Midbrain (tissue), 1 donor: Measurements from ENCODE around the gene PPME1.
"Not testable (repeated sequence)": the region's sequence is repeated elsewhere in the genome, so short reads cannot be mapped to it uniquely, and the experiment has no call there.

ENCODE experiments used
- DNase-seq: peaks from one replicate; lab custom pipeline; 2025; lab: John Stamatoyannopoulos, UW

Gene PPME1

GRCh38 chr11:74170694-74171629 is at the start of gene PPME1, which contains the start of gene C2CD3:
PPME1 (plus strand) TSS chr11:74171289; CDS start chr11:74171422, 133 bp downstream.
C2CD3 (minus strand) TSS chr11:74171002; CDS start chr11:74170792, 210 bp downstream.
- peak; percentile 99 for DNase-seq

DNA sequence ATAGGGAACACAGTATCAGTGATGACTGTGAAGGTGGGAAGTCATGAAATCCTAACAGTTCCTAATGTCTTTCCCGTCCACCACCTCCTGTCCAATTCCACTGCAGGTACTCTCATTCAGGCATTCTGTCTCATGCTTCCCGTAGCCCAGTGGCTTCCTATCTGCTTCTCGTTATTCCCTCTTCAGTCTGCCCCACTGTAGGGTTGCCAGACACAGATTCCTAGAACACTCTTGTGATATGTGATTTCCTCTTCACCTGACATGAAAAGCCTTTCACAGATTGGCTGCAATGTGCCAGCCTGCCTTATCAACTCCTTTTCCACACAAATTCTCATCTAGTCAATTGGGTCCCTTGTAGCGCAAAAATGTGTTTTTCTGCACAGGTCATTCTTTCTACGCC is 49.3 kb upstream of the PPME1 start:
- DNase-seq = no peak

DNA sequence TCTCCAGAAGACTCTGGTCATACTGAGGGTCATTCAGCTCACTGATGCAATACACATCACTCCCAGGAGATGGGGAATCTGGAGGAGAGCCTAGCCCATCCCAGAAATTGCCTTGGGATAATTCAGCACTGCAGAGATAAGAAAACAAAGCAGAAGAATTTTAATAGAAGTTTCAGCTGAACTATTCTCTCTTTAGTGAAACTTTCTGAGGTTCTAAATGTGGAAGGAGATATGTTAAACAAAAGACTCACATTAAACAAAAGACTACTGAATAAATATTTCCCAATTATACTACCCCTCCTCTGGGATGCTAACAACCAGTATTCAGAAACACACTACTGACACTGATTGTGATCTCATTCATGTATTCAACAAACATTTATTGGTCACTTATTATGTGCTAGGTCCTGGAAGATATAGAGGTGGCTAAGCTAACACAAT is 48.1 kb upstream of the PPME1 start:
- no peak for DNase-seq

DNA sequence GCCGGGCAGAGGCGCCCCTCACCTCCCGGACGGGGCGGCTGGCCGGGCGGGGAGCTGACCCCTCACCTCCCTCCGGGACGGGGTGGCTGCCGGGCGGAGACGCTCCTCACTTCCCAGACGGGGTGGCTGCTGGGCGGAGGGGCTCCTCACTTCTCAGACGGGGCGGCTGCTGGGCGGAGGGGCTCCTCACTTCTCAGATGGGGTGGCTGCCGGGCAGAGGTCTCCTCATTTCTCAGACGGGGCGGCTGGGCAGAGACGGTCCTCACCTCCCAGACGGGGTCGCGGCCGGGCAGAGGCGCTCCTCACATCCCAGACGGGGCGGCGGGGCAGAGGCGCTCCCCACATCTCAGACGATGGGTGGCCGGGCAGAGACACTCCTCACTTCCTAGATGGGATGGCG is 42.0 kb upstream of the PPME1 start:
- not testable (repeated sequence) for DNase-seq

- no peak for DNase-seq
Observed at GRCh38 chr11:74132833-74133232, 38.3 kb upstream of the PPME1 start.

GRCh38 chr11:74133436-74133835 is 37.7 kb upstream of the PPME1 start:
- DNase-seq = no peak

DNA sequence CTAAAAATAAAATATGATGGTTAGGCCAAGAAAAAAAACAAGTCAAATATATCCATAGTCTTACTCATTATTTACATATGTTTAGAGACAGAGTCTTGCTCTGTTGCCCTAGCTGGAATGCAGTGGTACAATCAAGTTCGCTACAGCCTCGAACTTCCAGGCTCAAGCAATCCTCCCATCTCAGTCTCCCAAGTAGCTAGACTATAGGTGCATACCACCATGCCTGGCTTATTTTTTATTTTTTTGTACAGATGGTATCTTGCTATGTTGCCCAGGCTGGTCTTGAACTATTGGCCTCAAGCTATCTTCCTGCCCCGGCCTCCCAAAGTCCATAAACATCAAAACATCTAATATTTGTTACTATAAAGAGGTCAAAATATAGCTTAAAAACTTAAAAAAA is 36.4 kb upstream of the PPME1 start:
- DNase-seq = no peak

DNA sequence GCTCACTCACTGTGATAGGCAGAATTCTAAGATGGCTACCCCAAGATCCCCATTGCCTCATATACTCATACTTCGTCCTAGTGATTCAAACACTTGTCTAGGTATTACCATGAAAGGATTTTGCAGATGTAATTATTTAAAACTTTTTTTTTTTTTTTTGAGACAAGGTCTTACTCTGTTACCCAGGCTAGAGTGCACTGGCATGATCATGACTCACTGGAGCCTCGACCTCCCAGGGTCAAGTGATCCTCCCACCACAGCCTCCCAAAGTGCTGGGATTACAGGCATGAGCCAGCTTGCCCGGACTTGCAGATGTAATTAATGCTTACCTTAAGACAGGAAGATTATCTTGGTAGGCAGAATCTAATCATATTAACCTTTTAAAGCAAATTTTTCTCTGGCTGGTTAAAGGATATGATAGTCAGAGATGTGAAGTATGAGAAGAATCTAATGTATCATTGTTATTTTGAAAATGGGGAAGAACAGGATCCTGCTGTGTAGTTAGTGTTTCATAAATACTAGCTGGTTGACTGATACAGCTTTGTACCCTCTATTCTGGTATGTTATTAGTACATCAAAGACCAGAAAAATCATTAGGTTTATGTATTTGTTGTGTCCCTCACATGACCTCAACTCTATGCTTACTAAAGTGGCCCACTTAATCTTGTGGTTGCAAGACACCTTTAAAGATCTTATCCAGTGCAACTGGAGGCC is 35.8 kb upstream of the PPME1 start:
- DNase-seq = no peak

- no peak for DNase-seq
Observed at GRCh38 chr11:74138021-74138420, 33.1 kb upstream of the PPME1 start.

GRCh38 chr11:74138572-74138971 is 32.5 kb upstream of the PPME1 start:
- peak; percentile 26 for DNase-seq

DNA sequence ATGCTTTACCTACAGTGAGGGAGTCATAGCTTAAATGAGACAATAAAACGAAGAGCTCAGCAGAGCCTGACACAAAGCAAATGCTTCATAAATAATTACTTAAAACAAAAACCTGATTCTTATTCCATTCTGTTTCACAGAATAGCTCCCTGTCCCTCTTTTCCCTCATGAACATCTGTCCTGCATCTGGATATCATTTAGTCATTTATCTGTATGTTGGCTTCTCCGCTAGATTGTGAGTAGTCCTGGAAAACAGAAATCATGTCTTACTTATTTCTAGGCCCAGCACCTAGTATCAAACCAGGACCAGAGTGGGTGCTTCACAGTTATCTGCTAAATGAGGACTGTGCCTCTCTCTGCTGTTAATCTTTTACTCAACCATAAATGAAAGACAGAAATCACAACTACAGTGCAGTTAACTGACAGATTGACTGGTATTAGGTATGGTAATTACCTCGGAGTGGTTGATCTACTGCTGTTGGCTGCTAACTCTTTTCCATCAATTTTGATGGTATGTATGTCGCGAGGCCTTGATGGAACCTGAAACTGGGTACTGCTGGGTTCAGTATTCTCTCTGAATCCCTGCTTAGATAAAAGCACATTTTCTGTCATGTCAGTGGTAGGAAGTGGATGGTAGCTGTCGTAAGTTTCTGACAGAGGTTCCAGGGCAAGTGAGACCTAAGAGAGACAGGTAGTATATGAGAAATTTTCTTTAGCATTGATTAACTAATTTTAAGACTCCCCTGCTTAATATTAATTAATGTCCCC is 31.8 kb upstream of the PPME1 start:
- no peak for DNase-seq

DNA sequence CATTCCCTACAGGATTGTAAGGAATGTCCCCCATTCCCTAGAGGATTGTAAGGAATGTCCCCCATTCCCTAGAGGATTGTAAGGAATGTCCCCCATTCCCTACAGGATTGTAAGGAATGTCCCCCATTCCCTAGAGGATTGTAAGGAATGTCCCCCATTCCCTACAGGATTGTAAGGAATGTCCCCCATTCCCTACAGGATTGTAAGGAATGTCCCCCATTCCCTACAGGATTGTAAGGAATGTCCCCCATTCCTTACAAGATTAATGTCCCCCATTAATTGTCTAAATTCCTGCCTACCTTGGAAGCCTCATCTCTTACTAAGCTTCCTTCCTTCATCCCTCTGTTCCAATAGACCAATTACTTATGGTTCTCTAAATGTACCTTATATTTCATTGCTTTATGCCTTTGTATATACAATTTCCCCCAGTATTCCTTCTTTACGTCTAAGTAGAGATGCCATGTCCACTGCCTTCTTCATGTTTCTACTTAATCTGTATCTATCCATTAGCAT is 31.1 kb upstream of the PPME1 start:
- not testable (repeated sequence) for DNase-seq

GRCh38 chr11:74141241-74141695 is 29.8 kb upstream of the PPME1 start:
- DNase-seq = no peak

- DNase-seq = no peak
Observed at GRCh38 chr11:74141908-74142307, 29.2 kb upstream of the PPME1 start.

GRCh38 chr11:74142624-74143023 is 28.5 kb upstream of the PPME1 start:
- no peak for DNase-seq

GRCh38 chr11:74144592-74144991 is 26.5 kb upstream of the PPME1 start:
- no peak for DNase-seq

DNA sequence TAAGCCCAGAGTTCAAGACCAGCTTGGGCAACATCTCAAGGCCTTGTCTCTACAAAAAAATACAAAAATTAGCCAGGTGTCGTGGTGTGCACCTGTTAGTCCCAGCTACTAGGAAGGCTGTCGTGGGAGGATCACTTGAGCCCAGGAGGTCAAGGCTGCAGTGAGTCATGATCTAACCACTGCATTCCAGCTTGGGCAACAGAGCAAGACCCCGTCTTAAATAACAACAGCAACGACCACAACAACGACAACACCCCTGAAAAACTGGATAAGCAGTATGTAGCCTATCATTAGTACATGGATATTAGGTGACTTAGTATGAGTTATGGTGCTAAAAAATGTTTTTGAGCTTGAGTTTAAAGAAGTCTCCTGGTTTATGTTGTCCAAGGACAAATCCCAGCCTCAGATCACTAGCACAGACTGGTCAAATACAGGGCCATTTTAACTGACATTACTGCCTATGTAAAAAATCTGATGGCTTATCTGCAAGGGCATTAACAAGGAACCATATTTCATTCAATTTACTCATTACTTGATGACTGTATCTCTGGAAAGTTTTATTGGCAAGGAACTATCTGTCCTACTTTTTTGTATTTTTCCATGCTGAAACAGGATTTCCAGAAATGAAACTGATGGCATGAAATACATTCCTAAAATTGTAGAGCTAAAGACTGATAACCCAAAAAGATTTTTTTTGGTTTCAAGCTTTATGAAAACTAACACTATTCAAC is 23.7 kb upstream of the PPME1 start:
- DNase-seq = no peak

- no peak for DNase-seq
Observed at GRCh38 chr11:74153224-74153623, 17.9 kb upstream of the PPME1 start.

DNA sequence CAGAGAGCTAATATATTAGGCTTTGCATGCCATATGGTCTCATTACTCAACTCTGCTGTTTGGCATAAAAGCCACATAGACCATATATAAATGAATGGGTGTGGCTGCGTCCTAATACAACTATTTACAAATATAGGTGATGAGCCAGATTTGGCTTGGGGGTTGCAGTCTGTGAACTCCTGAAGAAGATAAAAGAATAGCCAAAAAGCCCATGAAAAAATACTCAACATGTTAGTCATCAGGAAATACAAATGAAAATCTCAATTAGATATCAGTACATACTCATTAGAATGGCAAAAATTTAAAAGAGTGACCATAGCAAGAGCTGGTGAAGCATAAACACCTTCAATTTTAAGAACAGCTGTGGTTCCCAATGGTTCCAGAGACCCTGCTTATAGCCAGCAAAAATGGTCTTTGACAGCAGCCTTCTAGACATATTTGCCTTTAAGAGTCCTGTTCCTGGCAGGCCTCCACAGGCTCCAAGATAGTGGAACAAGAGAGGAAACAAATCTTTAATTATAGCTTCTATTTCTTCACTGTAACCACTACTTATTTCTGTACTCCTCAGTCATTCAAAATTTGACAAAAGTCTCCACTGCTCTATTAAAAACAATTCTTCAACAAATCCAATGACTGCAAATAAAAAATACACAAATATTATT is 16.3 kb upstream of the PPME1 start:
- DNase-seq = no peak

DNA sequence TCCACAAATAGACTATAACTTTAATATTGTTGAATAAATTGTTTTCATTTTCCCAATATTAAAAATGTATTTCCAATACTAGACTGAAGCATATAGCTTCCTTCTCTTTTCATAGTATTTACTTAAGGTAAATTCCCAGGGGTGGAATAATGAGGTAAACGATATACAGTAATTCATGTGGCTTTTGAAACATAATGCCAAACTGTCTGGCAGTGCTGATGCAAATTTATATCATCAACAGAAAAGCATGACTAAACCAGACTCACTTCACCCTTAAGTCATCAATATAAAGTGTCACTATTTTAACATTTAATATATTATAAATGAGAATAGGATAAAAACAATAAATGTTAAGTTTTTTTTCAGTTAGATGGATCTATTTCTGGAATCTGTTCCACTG is 13.9 kb upstream of the PPME1 start:
- no peak for DNase-seq

- DNase-seq = no peak
Observed at GRCh38 chr11:74159642-74160041, 11.4 kb upstream of the PPME1 start.
